Osteoblast (primary cell): Measurements from ENCODE around the gene CEBPE. TPM values are rescaled to one million over a fixed set of nuclear protein-coding genes. Genes with fewer than 3 reads are reported as not detected.

Experiments used
- DNase-seq: peaks from one replicate; pipeline ENCODE4 v3.0.0; 2011; ENCODE audit warnings: low spot score, mixed read lengths; ENCODE audit not compliant: insufficient read length; ENCODE audit errors: missing footprints
- H2AFZ ChIP-seq: 2 replicates; pipeline ENCODE4 v1.6.0; 2011; ENCODE audit warnings: mild to moderate bottlenecking, low read length
- H3K27ac ChIP-seq: 2 replicates; pipeline ENCODE4 v1.5.1; 2011; ENCODE audit warnings: mild to moderate bottlenecking, low read depth, low read length, moderate library complexity
- H3K27me3 ChIP-seq: 2 replicates; pipeline ENCODE4 v1.6.0; 2012; ENCODE audit warnings: mild to moderate bottlenecking, control low read depth, inconsistent platforms, low read length, moderate library complexity; ENCODE audit not compliant: insufficient read depth
- H3K36me3 ChIP-seq: 2 replicates; pipeline ENCODE4 v1.5.1; 2011; ENCODE audit warnings: mild to moderate bottlenecking, low read length, control low read depth, moderate library complexity; ENCODE audit not compliant: insufficient read depth
- H3K4me1 ChIP-seq: 2 replicates; pipeline ENCODE4 v1.5.1; 2011; ENCODE audit warnings: mild to moderate bottlenecking, low read length, control low read depth, moderate library complexity; ENCODE audit not compliant: insufficient read depth
- H3K4me2 ChIP-seq: 2 replicates; pipeline ENCODE4 v1.6.0; 2011; ENCODE audit warnings: mild to moderate bottlenecking, low read length; ENCODE audit not compliant: insufficient read depth
- H3K4me3 ChIP-seq: fragments of 200-600 bp; sonication (generic); 3 replicates; pipeline ENCODE4 v1.5.1; 2012; ENCODE audit warnings: mild to moderate bottlenecking, low read length, inconsistent platforms; ENCODE audit not compliant: insufficient read depth
- H3K79me2 ChIP-seq: 2 replicates; pipeline ENCODE4 v1.6.0; 2012; ENCODE audit warnings: mild to moderate bottlenecking, low read length, control low read depth, inconsistent platforms; ENCODE audit not compliant: insufficient read depth
- H3K9me3 ChIP-seq: 2 replicates; pipeline ENCODE4 v1.5.1; 2011; ENCODE audit warnings: low read depth, low read length, control low read depth
- H4K20me1 ChIP-seq: 2 replicates; pipeline ENCODE4 v1.6.0; 2012; ENCODE audit warnings: mild to moderate bottlenecking, low read length, control low read depth; ENCODE audit not compliant: insufficient read depth
- CTCF ChIP-seq: IDR thresholded peaks from 2 replicates; pipeline ENCODE4 v1.5.1; 2011; ENCODE audit warnings: mild to moderate bottlenecking, low read depth, low read length, moderate library complexity; ENCODE audit errors: extremely low read depth
- total RNA-seq: library from RNA; depleted of rRNA; stranded (reverse); fragments of >200 nt; gene quantifications from 2 replicates; pipeline ENCODE4 v1.2.3, GENCODE V29; 2012

Gene CEBPE
- total RNA-seq, 1 donor, result not detected

- H3K36me3 ChIP-seq, result no peaks in the 10 kb centered on the region
- DNase-seq, result no peak
- no peak overlapping the region for H3K4me3 ChIP-seq
- H3K27me3 ChIP-seq, result peaks cover 6% of the 10 kb centered on the region
- no peak for TF ChIP-seq CTCF
- no peak overlapping the region for H2AFZ ChIP-seq
- H3K4me2 ChIP-seq, result no peak overlapping the region
- no peak overlapping the region for H3K27ac ChIP-seq
- H3K4me1 ChIP-seq, result peaks cover 2% of the 10 kb centered on the region
- no peaks in the 10 kb centered on the region for H4K20me1 ChIP-seq
- H3K79me2 ChIP-seq, result no peaks in the 10 kb centered on the region
- H3K9me3 ChIP-seq, result no peaks in the 10 kb centered on the region
Observed at GRCh38 chr14:23147676-23148075, 28.6 kb upstream of the CEBPE start.

- Histone ChIP-seq H3K27me3 (peaks cover 6% of the 10 kb centered on the region), H3K4me3 (no peak overlapping the region), H3K79me2 (no peaks in the 10 kb centered on the region), H2AFZ (no peak overlapping the region), H3K4me2 (no peak overlapping the region), H3K27ac (no peak overlapping the region), H4K20me1 (no peaks in the 10 kb centered on the region), H3K9me3 (no peaks in the 10 kb centered on the region), H3K36me3 (no peaks in the 10 kb centered on the region), H3K4me1 (peaks cover 6% of the 10 kb centered on the region)
- TF ChIP-seq CTCF, result no peak
- DNase-seq, result no peak
Observed at GRCh38 chr14:23146980-23147379, 27.9 kb upstream of the CEBPE start.

GRCh38 chr14:23146351-23146910 lies 27.4 kb upstream of the CEBPE start:
- DNase-seq, result no peak
- peaks cover 6% of the 10 kb centered on the region for H3K27me3 ChIP-seq
- H3K9me3 ChIP-seq, result no peaks in the 10 kb centered on the region
- H3K4me3 ChIP-seq, result no peak overlapping the region
- no peaks in the 10 kb centered on the region for H3K36me3 ChIP-seq
- H4K20me1 ChIP-seq, result no peaks in the 10 kb centered on the region
- H3K27ac ChIP-seq, result no peak overlapping the region
- H3K79me2 ChIP-seq, result no peaks in the 10 kb centered on the region
- H2AFZ ChIP-seq, result no peak overlapping the region
- TF ChIP-seq CTCF, result no peak
- no peak overlapping the region for H3K4me2 ChIP-seq
- H3K4me1 ChIP-seq, result peaks cover 9% of the 10 kb centered on the region

- Histone ChIP-seq H3K27me3 (peaks cover 6% of the 10 kb centered on the region), H3K36me3 (no peaks in the 10 kb centered on the region), H4K20me1 (no peaks in the 10 kb centered on the region), H3K27ac (no peak overlapping the region), H3K4me3 (no peak overlapping the region), H3K4me2 (no peak overlapping the region), H3K4me1 (peaks cover 9% of the 10 kb centered on the region), H3K9me3 (no peaks in the 10 kb centered on the region), H3K79me2 (no peaks in the 10 kb centered on the region), H2AFZ (no peak overlapping the region)
- no peak for DNase-seq
- no peak for TF ChIP-seq CTCF
Observed at GRCh38 chr14:23145794-23146350, 26.8 kb upstream of the CEBPE start.
